MM.1S (cell line): ENCODE data around the gene SELENOO.

Source experiments
- DNase-seq: peaks from one replicate; pipeline ENCODE4 v3.0.0-alpha.2; 2015
- H2AFZ ChIP-seq: fragments of 300-600 bp; sonication (generic); 2 replicates; pipeline ENCODE4 v1.6.0; 2016; ENCODE audit warnings: antibody characterized with exemption, low read length
- H3F3A ChIP-seq: fragments of 300-600 bp; sonication (generic); 2 replicates; pipeline ENCODE4 v1.6.1; 2016; ENCODE audit warnings: mild to moderate bottlenecking, antibody characterized with exemption, low read length, moderate library complexity, mixed read lengths; ENCODE audit not compliant: insufficient read depth
- H3K27ac ChIP-seq: fragments of 300-600 bp; sonication (generic); 2 replicates; pipeline ENCODE4 v1.5.1; 2016; ENCODE audit warnings: mild to moderate bottlenecking, low read length
- H3K27me3 ChIP-seq: fragments of 300-600 bp; sonication (generic); replicated peaks from 2 replicates; pipeline ENCODE4 v1.6.0; 2016; ENCODE audit warnings: low read length; ENCODE audit not compliant: insufficient read depth
- H3K36me3 ChIP-seq: fragments of 300-600 bp; sonication (generic); replicated peaks from 2 replicates; pipeline ENCODE4 v1.6.1; 2016; ENCODE audit warnings: mild to moderate bottlenecking, low read length, mixed read lengths; ENCODE audit not compliant: insufficient read depth
- H3K4me1 ChIP-seq: fragments of 300-600 bp; sonication (generic); 2 replicates; pipeline ENCODE4 v1.6.1; 2016; ENCODE audit warnings: low read length, mixed read lengths
- H3K4me2 ChIP-seq: fragments of 300-600 bp; sonication (generic); 2 replicates; pipeline ENCODE4 v1.6.0; 2016; ENCODE audit warnings: low read depth, low read length
- H3K4me3 ChIP-seq: fragments of 300-600 bp; sonication (generic); 2 replicates; pipeline ENCODE4 v1.5.1; 2016; ENCODE audit warnings: low read length, mixed read lengths
- H3K79me2 ChIP-seq: fragments of 300-600 bp; sonication (generic); 2 replicates; pipeline ENCODE4 v1.6.1; 2016; ENCODE audit warnings: mixed run types, low read length, mixed read lengths
- H3K9ac ChIP-seq: fragments of 300-600 bp; sonication (generic); 2 replicates; pipeline ENCODE4 v1.6.1; 2016; ENCODE audit warnings: low read length, mixed read lengths
- H3K9me2 ChIP-seq: fragments of 300-600 bp; sonication (generic); replicated peaks from 2 replicates; pipeline ENCODE4 v1.6.1; 2016; ENCODE audit warnings: mild to moderate bottlenecking, low read length, mixed read lengths; ENCODE audit not compliant: insufficient read depth
- H3K9me3 ChIP-seq: fragments of 300-600 bp; sonication (generic); replicated peaks from 2 replicates; pipeline ENCODE4 v1.6.1; 2016; ENCODE audit warnings: mild to moderate bottlenecking, low read length, mixed read lengths; ENCODE audit not compliant: insufficient read depth
- H4K20me1 ChIP-seq: fragments of 300-600 bp; sonication (generic); 2 replicates; pipeline ENCODE4 v1.6.1; 2016; ENCODE audit warnings: mild to moderate bottlenecking, low read length, moderate library complexity, mixed read lengths; ENCODE audit not compliant: insufficient read depth
- CTCF ChIP-seq: fragments of 300-600 bp; sonication (generic); IDR thresholded peaks from 2 replicates; pipeline ENCODE4 v1.5.1; 2016; ENCODE audit warnings: antibody characterized with exemption, low read length, mixed read lengths
- EZH2 ChIP-seq: fragments of 300-600 bp; sonication (generic); optimal IDR thresholded peaks from 2 replicates; pipeline ENCODE3; 2017; ENCODE audit warnings: low read depth, mild to moderate bottlenecking, antibody characterized with exemption, low read length, mixed read lengths
- EZH2phosphoT487 ChIP-seq: fragments of 300-600 bp; sonication (generic); IDR thresholded peaks from 2 replicates; pipeline ENCODE4 v1.6.1; 2018; ENCODE audit warnings: antibody characterized with exemption, low read length

Gene SELENOO

GRCh38 chr22:50264946-50265669 is 64.3 kb downstream of the SELENOO start:
- Histone ChIP-seq H3K9me2 (no peaks in the 10 kb centered on the region), H3K27ac (no peak overlapping the region), H3K4me2 (no peak overlapping the region), H2AFZ (no peak overlapping the region), H3K4me1 (peaks cover 8% of the 10 kb centered on the region), H3K9ac (no peak overlapping the region), H3K36me3 (no peaks in the 10 kb centered on the region), H3F3A (peaks cover 4% of the 10 kb centered on the region; the same call in 1 of the 2 replicates), H3K9me3 (no peaks in the 10 kb centered on the region), H4K20me1 (no peaks in the 10 kb centered on the region), H3K4me3 (no peak overlapping the region), H3K27me3 (peaks cover 5% of the 10 kb centered on the region; the same call in 1 of the 2 replicates), H3K79me2 (peaks cover 9% of the 10 kb centered on the region)
- TF ChIP-seq EZH2 (no peak), EZH2phosphoT487 (no peak), CTCF (no peak)
- DNase-seq, result no peak

- Histone ChIP-seq H3K9me3 (no peaks in the 10 kb centered on the region), H2AFZ (no peak overlapping the region), H3K4me2 (no peak overlapping the region), H3F3A (peaks cover 12% of the 10 kb centered on the region; the same call in 1 of the 2 replicates), H3K27me3 (peaks cover 13% of the 10 kb centered on the region), H3K79me2 (no peaks in the 10 kb centered on the region), H3K27ac (no peak overlapping the region), H3K9me2 (no peaks in the 10 kb centered on the region), H4K20me1 (no peaks in the 10 kb centered on the region), H3K9ac (no peak overlapping the region), H3K4me3 (no peak overlapping the region), H3K36me3 (no peaks in the 10 kb centered on the region), H3K4me1 (peaks cover 13% of the 10 kb centered on the region)
- TF ChIP-seq EZH2, result no peak
- no peak for TF ChIP-seq EZH2phosphoT487
- no peak for TF ChIP-seq CTCF
- DNase-seq, result no peak
Measured at GRCh38 chr22:50266994-50267393, 66.2 kb downstream of the SELENOO start.
